Fibroblast of the aortic adventitia (primary cell): Measurements from ENCODE around the gene ZP4. TPM values are rescaled to one million over a fixed set of nuclear protein-coding genes. Genes with fewer than 3 reads are reported as not detected.

Experiments used
- DNase-seq: peaks from one replicate; pipeline ENCODE4 v3.0.0-alpha.2; 2010; ENCODE audit warnings: low read depth
- H3K4me3 ChIP-seq: 2 replicates; pipeline ENCODE4 v1.5.1; 2011; ENCODE audit warnings: low read depth, mild to moderate bottlenecking, control low read depth, low read length, moderate library complexity
- CTCF ChIP-seq: IDR thresholded peaks from 2 replicates; pipeline ENCODE4 v1.5.1; 2011; ENCODE audit warnings: mild to moderate bottlenecking, low read length, control low read depth, inconsistent platforms; ENCODE audit not compliant: insufficient read depth
- total RNA-seq: library from RNA; depleted of rRNA; stranded (reverse); fragments of >200 nt; gene quantifications from 2 replicates; pipeline ENCODE4 v1.2.3, GENCODE V29; 2012; ENCODE audit warnings: low replicate concordance

The ZP4 gene
- total RNA-seq, 1 donor: not detected

- DNase-seq: no peak
- no peak for TF ChIP-seq CTCF
- no peak overlapping the region for H3K4me3 ChIP-seq
These were observed 21.7 kb downstream of the ZP4 start for GRCh38 chr1:237868817-237869600.

- no peak for TF ChIP-seq CTCF
- no peak for DNase-seq
- no peak overlapping the region for H3K4me3 ChIP-seq
These were observed 23.3 kb downstream of the ZP4 start for GRCh38 chr1:237867380-237867888.

- peak; percentile 72 for TF ChIP-seq CTCF
- H3K4me3 ChIP-seq: no peak overlapping the region
- peak; percentile 1 for DNase-seq
These were observed 26.1 kb downstream of the ZP4 start for GRCh38 chr1:237864338-237865244.

GRCh38 chr1:237863234-237863633 lies 27.5 kb downstream of the ZP4 start:
- no peak overlapping the region for H3K4me3 ChIP-seq
- DNase-seq: no peak
- no peak for TF ChIP-seq CTCF

- H3K4me3 ChIP-seq: no peak overlapping the region
- TF ChIP-seq CTCF: no peak
- no peak for DNase-seq
These were observed 28.8 kb downstream of the ZP4 start for GRCh38 chr1:237861944-237862343.

GRCh38 chr1:237858992-237859391 lies 31.7 kb downstream of the ZP4 start:
- no peak overlapping the region for H3K4me3 ChIP-seq
- TF ChIP-seq CTCF: no peak
- DNase-seq: no peak
